B cell (primary cell): ENCODE results near the gene VARS1. TPM values are rescaled to one million over a fixed set of nuclear protein-coding genes. Genes with fewer than 3 reads are reported as not detected.

Experiments used
- ATAC-seq: fragments of 200-7000 bp; cut with Tn5 transposase; one replicate; pipeline ENCODE4 v1.10.0; 2021; ENCODE audit warnings: low read depth, mild to moderate bottlenecking, moderate number of reproducible peaks, moderate library complexity
- CTCF ChIA-PET: fragments of 350-600 bp; sonication (Branson Sonifier 250); formaldehyde crosslinking; loops from one replicate; lab custom pipeline; 2021; ENCODE audit warnings: antibody characterized with exemption, inconsistent platforms; lab: Charles Lee
- POLR2A ChIA-PET: fragments of 350-600 bp; sonication (Branson Sonifier 250); formaldehyde crosslinking; loops from one replicate; lab custom pipeline; 2021; ENCODE audit warnings: antibody characterized with exemption; lab: Charles Lee
- DNase-seq: peaks from one replicate; pipeline ENCODE4 v3.0.0; 2013
- H2AFZ ChIP-seq: 2 replicates; pipeline ENCODE4 v1.6.1; 2012; ENCODE audit warnings: mild to moderate bottlenecking, low read depth, low read length; ENCODE audit not compliant: insufficient read depth, poor library complexity, severe bottlenecking
- H3K27ac ChIP-seq, 2 donors: 1 replicate in 1 of 2; 2 replicates in 1 of 2; pipeline ENCODE4 v1.5.1; 2012 to 2013; ENCODE audit warnings: low read length in 2 of 2, mild to moderate bottlenecking in 2 of 2, moderate library complexity in 1 of 2
- H3K27me3 ChIP-seq, 4 experiments: fragments of 200-600 bp in 1 of 4; sonication (generic) in 1 of 4; replicated peaks in 1 of 4; 1 replicate in 2 of 4; 2 replicates in 2 of 4; pipeline versions ENCODE4 v1.6.1 to v1.7.0; 2013 to 2016; ENCODE audit warnings: low read length in 3 of 4, mild to moderate bottlenecking in 2 of 4, mixed read lengths in 1 of 4, moderate library complexity in 1 of 4; ENCODE audit not compliant: insufficient read depth in 4 of 4, control insufficient read depth in 3 of 4; ENCODE audit errors: control extremely low read depth in 1 of 4
- H3K36me3 ChIP-seq, 2 experiments: replicated peaks in 1 of 2; 1 replicate in 1 of 2; 2 replicates in 1 of 2; pipeline versions ENCODE4 v1.6.1 to v1.7.1; 2013; ENCODE audit warnings: low read length in 1 of 2; ENCODE audit not compliant: insufficient read depth in 2 of 2, control insufficient read depth in 1 of 2; ENCODE audit errors: control extremely low read depth in 1 of 2, extremely low read depth in 1 of 2
- H3K4me1 ChIP-seq, 2 donors: fragments of 200-600 bp in 1 of 2; sonication (generic) in 1 of 2; 1 replicate in 1 of 2; 2 replicates in 1 of 2; pipeline versions ENCODE4 v1.5.1 to v1.6.1; 2013 to 2017; ENCODE audit warnings: low read length in 2 of 2; ENCODE audit not compliant: control insufficient read depth in 2 of 2, insufficient read depth in 2 of 2
- H3K4me2 ChIP-seq: replicated peaks from 2 replicates; pipeline ENCODE3; 2012; ENCODE audit warnings: mild to moderate bottlenecking, low read depth, low read length; ENCODE audit not compliant: poor library complexity, severe bottlenecking
- H3K4me3 ChIP-seq, 5 experiments: fragments of 200-600 bp in 1 of 5; sonication (generic) in 1 of 5; 1 replicate in 3 of 5; 2 replicates in 2 of 5; pipeline versions ENCODE4 v1.5.1 to v1.7.0; 2011 to 2016; ENCODE audit warnings: low read length in 4 of 5, mild to moderate bottlenecking in 4 of 5, low read depth in 2 of 5, control low read depth in 1 of 5, moderate library complexity in 1 of 5; ENCODE audit not compliant: insufficient read depth in 1 of 5; ENCODE audit errors: control extremely low read depth in 1 of 5, extremely low read depth in 1 of 5
- H3K79me2 ChIP-seq: fragments of 200-600 bp; sonication (generic); one replicate; pipeline ENCODE4 v1.6.0; 2016; ENCODE audit warnings: low read length; ENCODE audit not compliant: control insufficient read depth, insufficient read depth
- H3K9ac ChIP-seq: fragments of 200-600 bp; sonication (generic); 2 replicates; pipeline ENCODE4 v1.6.1; 2017; ENCODE audit warnings: mild to moderate bottlenecking, low read length, moderate library complexity
- H3K9me3 ChIP-seq, 3 donors: one replicate each; pipeline versions ENCODE4 v1.6.1 to v1.7.1; 2013; ENCODE audit warnings: low read length in 2 of 3; ENCODE audit not compliant: control insufficient read depth in 2 of 3, insufficient read depth in 1 of 3; ENCODE audit errors: control extremely low read depth in 1 of 3
- H4K20me1 ChIP-seq: 2 replicates; pipeline ENCODE4 v1.6.0; 2012; ENCODE audit warnings: mild to moderate bottlenecking, low read length; ENCODE audit not compliant: insufficient read depth, control insufficient read depth, poor library complexity, severe bottlenecking
- H3K27ac Mint-ChIP-seq: one replicate; pipeline ENCODE4 v1.8.0; 2021; ENCODE audit warnings: mixed read lengths
- H3K27me3 Mint-ChIP-seq: one replicate; pipeline ENCODE4 v1.8.0; 2021; ENCODE audit warnings: mixed read lengths
- H3K4me1 Mint-ChIP-seq: one replicate; pipeline ENCODE4 v1.8.0; 2021; ENCODE audit warnings: mixed read lengths
- H3K4me3 Mint-ChIP-seq: one replicate; pipeline ENCODE4 v1.8.0; 2021; ENCODE audit warnings: mixed read lengths
- H3K9me3 Mint-ChIP-seq: one replicate; pipeline ENCODE4 v1.8.0; 2022; ENCODE audit warnings: mixed read lengths; ENCODE audit not compliant: insufficient read depth
- CTCF ChIP-seq: fragments of 200-600 bp; IDR thresholded peaks from one replicate; pipeline ENCODE4 v1.8.0; 2022; ENCODE audit warnings: antibody characterized with exemption, mild to moderate bottlenecking
- EZH2 ChIP-seq: IDR thresholded peaks from 2 replicates; pipeline ENCODE4 v1.6.1; 2012; ENCODE audit warnings: borderline replicate concordance, low read depth, mild to moderate bottlenecking, moderate library complexity, low read length; ENCODE audit not compliant: insufficient read depth, poor library complexity, severe bottlenecking
- WGBS: methylation state at CpG from one replicate; pipeline ENCODE4 v1.1.5; 2013; ENCODE audit warnings: missing lambda C conversion rate; ENCODE audit not compliant: insufficient coverage; 5-methylcytosine and 5-hydroxymethylcytosine counted together
- intact Hi-C: fragments of 100-400 bp; cut with micrococcal nuclease; formaldehyde crosslinking; loops from one replicate; pipeline ENCODE4 v1.10.0; 2022
- polyA plus RNA-seq: library from polyadenylated mRNA; depleted of rRNA; stranded (reverse); fragments of >200 nt; gene quantifications from 2 replicates; pipeline ENCODE4 v1.2.3, GENCODE V29; 2012
- total RNA-seq, 2 donors: library from RNA; stranded (reverse); fragments of 120-200 nt in 1 of 2; gene quantifications; 1 replicate in 1 of 2; 2 replicates in 1 of 2; pipeline versions ENCODE4 v1.2.3 to v1.2.4, GENCODE V29; 2013 to 2022

Gene VARS1
- total and polyA plus RNA-seq, 2 donors (not counting 1 experiment from before 2014, with no cell fraction given): 52.3 to 66.8 TPM

GRCh38 chr6:31777667-31778050 is 17.9 kb downstream of the VARS1 start:
- Histone ChIP-seq H4K20me1 (no peaks in the 10 kb centered on the region), H3K4me2 (peak overlapping the region; percentile 72), H2AFZ (no peak overlapping the region), H3K4me1 (peaks cover 15 to 24% of the 10 kb centered on the region in 2 donors), H3K9me3 (no peaks in the 10 kb centered on the region), H3K9ac (no peak overlapping the region), H3K36me3 (peaks cover 0 to 47% of the 10 kb centered on the region in 2 experiments), H3K79me2 (no peaks in the 10 kb centered on the region), H3K4me3 (no peak overlapping the region), H3K27ac (peak overlapping the region; percentile 66 to 67), H3K27me3 (no peaks in the 10 kb centered on the region)
- intact Hi-C loops: loop anchor here (2.0 kb wide), 2 partner anchors 17 to 39 kb away; partner anchors contain the start of gene VARS1
- 100% methylated on average over 4 of the region's 5 CpGs for WGBS
- ATAC-seq (no peak), DNase-seq (no peak)
- Mint-ChIP-seq H3K4me1 (peaks cover 21% of the 10 kb centered on the region), H3K9me3 (no peaks in the 10 kb centered on the region), H3K27me3 (no peaks in the 10 kb centered on the region), H3K27ac (peak overlapping the region; percentile 90), H3K4me3 (no peak overlapping the region)
- TF ChIP-seq CTCF (no peak), EZH2 (no peak)
- CTCF ChIA-PET: interaction anchor here (0.9 to 1.9 kb wide), 4 partner anchors 8 to 36 kb away, joined by 4 to 7 read pairs (median 4); partner anchors contain the start of gene VARS1
- POLR2A ChIA-PET: interaction anchor here (0.6 kb wide), 1 partner anchor 30 kb away, joined by 3 read pairs; no protein-coding TSS in a partner anchor

GRCh38 chr6:31776989-31777666 is 18.4 kb downstream of the VARS1 start, which contains the start of gene VWA7:
VWA7 (minus strand) TSS chr6:31777328; CDS start chr6:31776779, 549 bp downstream.
- Mint-ChIP-seq H3K9me3 (no peaks in the 10 kb centered on the region), H3K4me3 (peak within 1 kb of the TSS; percentile 64), H3K27ac (peak within 1 kb of the TSS; percentile 90), H3K27me3 (no peaks in the 10 kb centered on the region), H3K4me1 (peaks cover 23% of the 10 kb centered on the region)
- Histone ChIP-seq H3K27me3 (no peaks in the 10 kb centered on the region), H3K36me3 (peaks cover 0 to 42% of the 10 kb centered on the region in 2 experiments), H3K4me1 (peaks cover 15 to 28% of the 10 kb centered on the region in 2 donors), H3K9ac (peak within 1 kb of the TSS; percentile 43), H3K27ac (peak within 1 kb of the TSS; percentile 66 to 67), H3K4me3 (peak within 1 kb of the TSS in 2 of 5 experiments; percentile 5 to 21), H3K9me3 (no peaks in the 10 kb centered on the region), H4K20me1 (no peaks in the 10 kb centered on the region), H3K4me2 (peak within 1 kb of the TSS; percentile 72), H3K79me2 (no peaks in the 10 kb centered on the region), H2AFZ (peak within 1 kb of the TSS; percentile 65)
- ChIA-PET CTCF (interaction anchor here (0.9 to 1.6 kb wide), 3 partner anchors 14 to 36 kb away, joined by 4 read pairs; partner anchors contain the start of gene VARS1), POLR2A (interaction anchor here (0.6 kb wide), 2 partner anchors 31 to 37 kb away, joined by 3 to 5 read pairs; no protein-coding TSS in a partner anchor)
- intact Hi-C loops: loop anchor here (2.0 kb wide), 2 partner anchors 18 to 38 kb away; partner anchors contain the start of gene VARS1
- ATAC-seq: peak; percentile 88
- WGBS: 6% methylated on average over 5 of the region's 15 CpGs
- no peak for TF ChIP-seq CTCF
- peak; percentile 85 for DNase-seq
